ENCODE results near the gene LRIG2. TPM values are rescaled to one million over a fixed set of nuclear protein-coding genes. Genes with fewer than 3 reads are reported as not detected.

Gene LRIG2
- polyA plus RNA-seq, 1 of the 3 experiments (the other 2 are of a cell fraction) = 3.8 TPM

DNA sequence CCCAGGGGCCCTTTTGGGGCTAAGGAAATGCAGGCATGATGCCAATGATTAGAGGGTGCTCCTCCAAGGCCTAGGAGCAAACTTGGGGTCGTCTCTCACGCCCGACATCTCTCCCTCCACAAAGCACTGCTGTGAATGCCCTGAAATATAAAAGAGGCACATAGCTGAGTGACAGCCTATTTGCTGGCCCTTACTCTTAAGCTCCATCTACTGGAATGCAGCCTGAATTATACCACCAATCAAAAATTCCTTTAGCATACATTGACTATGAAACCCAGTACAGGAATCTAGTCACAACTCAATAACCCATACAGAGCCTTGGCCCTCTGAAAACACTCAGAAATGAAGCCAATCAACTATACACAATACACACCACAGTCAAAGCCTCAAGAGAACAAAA, 105.5 kb downstream of the LRIG2 start (continued):
- TF ChIP-seq, protein P1, sequence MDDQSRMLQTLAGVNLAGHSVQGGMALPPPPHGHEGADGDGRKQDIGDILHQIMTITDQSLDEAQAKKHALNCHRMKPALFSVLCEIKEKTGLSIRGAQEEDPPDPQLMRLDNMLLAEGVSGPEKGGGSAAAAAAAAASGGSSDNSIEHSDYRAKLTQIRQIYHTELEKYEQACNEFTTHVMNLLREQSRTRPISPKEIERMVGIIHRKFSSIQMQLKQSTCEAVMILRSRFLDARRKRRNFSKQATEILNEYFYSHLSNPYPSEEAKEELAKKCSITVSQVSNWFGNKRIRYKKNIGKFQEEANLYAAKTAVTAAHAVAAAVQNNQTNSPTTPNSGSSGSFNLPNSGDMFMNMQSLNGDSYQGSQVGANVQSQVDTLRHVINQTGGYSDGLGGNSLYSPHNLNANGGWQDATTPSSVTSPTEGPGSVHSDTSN (IDR thresholded peaks at IDR 0.05) = no peak
- 0 out of 2 replicates have a peak, but pooled peaks have one; percentile 6 for TF ChIP-seq SMC3 (IDR thresholded peaks at IDR 0.05; ENCODE audit: low read depth, low read length)

Other genes with a start within 250 kb of the LRIG2 start
- 34.2 and 49.0 TPM in 2 replicates for gene SLC16A1, start 117.0 kb upstream of the LRIG2 start, polyA plus RNA-seq (2012; rRNA removed)

Data from SK-N-SH (cell line).